Stimulated activated CD8-positive, alpha-beta memory T cell treated with anti-CD3 and anti-CD28 coated beads, Interleukin-15, amount 100 ng/mL, for 48 hours (primary cell): ENCODE data around the gene GINS2.

ENCODE experiments used
- DNase-seq, 2 donors: peaks; one replicate each; pipeline ENCODE4 v3.0.0-alpha.2; 2020; ENCODE audit warnings: low read depth in 2 of 2

The GINS2 gene

GRCh38 chr16:85689950-85690320, 1.2 kb upstream of the GINS2 start:
- DNase-seq: no peak

DNA sequence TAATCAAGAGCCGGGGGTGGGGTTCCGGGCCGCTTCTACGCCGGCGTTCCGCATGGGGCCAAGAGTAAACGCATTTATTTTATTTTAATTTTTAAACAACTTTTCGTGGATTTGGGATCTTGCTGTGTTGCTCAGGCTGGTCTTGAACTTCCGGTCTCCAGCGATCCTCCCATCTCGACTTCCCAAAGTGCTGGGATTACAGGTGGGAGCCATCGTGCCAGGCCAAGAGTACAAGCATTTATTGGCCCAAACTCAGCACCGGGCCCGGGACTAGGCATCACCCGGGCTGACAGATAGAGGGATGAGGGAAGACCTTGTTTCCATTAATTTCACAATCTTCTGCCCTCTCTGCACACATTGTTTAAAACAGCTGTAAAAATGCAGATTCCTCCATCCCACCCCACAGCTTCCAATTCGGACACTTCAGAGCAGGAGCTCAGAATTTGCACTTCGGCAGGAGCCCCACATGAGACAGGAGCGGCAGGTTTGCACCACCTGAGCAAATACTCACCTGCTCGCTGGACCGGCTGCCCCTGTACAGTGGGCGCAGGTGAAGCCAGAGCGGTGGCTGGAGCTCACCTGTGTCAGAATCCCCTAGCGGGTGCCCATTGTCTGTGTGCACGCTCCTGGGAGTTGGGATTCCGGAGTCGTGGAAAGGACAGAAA, 663 bp upstream of the GINS2 start:
- DNase-seq: no peak

- DNase-seq: peak in 1 of 2 donors; percentile 4
Observed at GRCh38 chr16:85687651-85688471, 893 bp downstream of the GINS2 start.

DNA sequence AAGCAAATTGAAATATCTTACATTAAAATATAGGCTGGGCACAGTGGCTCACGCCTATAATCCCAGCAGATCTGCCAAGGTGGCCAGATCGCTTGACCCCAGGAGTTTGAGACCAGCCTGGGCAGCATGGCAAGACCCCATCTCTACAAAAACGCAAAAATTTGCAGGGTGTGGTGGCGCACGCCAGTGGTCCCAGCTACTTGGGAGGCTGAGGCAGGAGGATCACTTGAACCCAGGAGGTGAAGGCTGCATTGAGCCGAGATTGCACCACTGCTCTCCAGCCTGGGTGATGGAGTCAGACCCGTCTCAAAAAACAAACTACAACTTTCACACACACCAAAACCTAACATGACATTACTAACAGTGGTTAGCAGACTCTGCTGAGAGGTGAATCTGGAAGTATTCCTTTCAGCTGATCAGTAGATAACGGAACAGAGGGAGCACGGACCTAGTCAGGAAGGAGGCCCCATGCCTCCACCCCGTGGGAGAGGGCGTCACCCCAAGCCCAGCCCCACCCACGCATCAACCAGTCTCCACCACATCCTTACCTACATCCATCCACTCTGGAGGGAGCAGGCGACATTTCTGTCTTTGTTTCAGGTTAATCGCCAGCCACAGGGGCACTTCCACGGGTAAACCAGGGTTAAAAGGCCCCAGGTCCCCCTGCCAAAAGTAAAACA, 1.7 kb downstream of the GINS2 start:
- peak in 1 of 2 donors; percentile 32 for DNase-seq

GRCh38 chr16:85685251-85685650, 3.5 kb downstream of the GINS2 start:
- no peak for DNase-seq

DNA sequence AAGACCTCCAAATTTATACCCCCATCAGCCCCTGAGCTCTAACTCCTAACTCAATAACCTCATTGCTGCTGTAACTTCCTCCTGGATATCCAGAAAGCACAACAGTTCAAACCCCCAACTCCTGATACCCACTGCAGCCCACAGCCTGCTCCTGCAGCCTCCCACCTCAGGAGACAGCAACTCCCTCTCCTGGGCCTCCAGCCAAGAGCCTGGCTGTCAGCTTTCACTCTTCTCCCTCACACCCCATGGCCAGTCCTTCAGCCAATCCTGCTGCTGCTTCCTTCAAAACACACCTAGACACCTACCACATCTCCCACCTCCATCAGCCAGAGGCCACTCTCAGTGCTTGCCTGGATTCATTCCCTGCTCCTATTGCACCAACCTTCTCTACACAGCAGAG, 5.4 kb downstream of the GINS2 start:
- DNase-seq: no peak

DNA sequence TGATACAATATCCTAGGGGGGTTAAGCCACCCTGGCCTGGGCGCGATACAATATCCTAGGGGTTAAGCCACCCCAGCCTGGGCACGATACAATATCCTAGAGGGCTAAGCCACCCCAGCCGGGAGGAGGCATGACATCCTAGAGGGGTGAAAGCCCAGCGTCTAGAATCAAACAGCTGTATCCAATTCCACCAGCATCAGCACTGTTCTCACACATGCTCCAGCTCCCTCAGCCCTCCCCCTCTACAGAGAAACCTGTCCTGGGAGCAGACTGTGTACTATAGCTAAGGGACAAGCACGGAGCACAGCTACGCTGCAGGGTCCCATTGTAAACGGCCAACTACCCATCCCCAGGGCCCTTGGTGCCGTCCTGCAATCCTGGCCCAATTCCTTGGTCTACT, 6.2 kb downstream of the GINS2 start:
- DNase-seq: no peak

GRCh38 chr16:85681255-85681654, 7.5 kb downstream of the GINS2 start:
- no peak for DNase-seq

DNA sequence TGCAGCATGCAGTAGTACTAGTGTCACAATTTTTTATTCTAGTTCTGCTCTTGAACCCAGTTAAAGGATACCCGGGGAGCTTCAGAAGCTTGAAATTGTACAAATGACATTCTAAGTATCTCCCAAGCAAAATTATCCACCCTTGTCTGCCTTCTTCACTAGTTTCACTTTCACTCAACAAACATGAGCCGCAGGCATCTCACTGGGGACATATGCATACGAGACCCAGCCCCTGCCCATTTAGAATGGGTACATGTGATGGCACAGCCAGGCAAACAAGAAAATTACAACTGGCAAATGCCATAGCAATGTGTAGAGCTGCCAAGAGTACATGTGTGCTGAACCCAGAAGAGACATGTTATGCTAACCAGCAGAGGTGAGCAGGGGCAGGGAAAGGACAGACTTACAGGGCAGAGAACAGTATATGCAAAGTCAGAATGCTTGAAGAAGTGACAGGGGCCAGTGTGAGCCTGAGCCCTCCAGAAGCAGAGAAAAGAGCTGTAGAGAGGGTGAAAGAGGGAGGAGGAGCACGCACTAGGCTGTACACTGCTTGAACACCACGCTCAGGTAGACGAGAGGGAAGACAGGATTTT, 8.3 kb downstream of the GINS2 start:
- DNase-seq: no peak

- DNase-seq: no peak
Observed at GRCh38 chr16:85679870-85680269, 8.9 kb downstream of the GINS2 start.

- no peak for DNase-seq
Observed at GRCh38 chr16:85678821-85679220, 9.9 kb downstream of the GINS2 start.

DNA sequence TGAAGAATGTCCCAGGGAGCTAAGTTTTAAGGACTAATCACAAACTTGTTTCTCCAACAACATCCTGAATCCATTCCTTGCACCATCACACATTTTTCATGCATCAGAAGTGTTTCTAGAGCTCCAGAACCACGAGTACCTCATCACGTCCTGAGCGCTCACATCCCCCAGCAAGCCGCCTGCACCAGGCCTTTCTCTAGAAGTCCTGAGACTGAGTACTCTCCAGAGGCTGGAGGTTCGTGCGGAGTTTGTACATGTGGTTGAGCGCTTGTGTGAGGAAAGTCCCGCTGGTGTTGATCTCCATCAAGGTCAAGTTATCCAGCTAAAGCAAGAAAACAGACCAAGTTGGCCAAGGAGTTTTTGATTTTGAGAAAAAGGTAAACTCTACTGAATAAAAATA, 10.7 kb downstream of the GINS2 start:
- DNase-seq: no peak

DNA sequence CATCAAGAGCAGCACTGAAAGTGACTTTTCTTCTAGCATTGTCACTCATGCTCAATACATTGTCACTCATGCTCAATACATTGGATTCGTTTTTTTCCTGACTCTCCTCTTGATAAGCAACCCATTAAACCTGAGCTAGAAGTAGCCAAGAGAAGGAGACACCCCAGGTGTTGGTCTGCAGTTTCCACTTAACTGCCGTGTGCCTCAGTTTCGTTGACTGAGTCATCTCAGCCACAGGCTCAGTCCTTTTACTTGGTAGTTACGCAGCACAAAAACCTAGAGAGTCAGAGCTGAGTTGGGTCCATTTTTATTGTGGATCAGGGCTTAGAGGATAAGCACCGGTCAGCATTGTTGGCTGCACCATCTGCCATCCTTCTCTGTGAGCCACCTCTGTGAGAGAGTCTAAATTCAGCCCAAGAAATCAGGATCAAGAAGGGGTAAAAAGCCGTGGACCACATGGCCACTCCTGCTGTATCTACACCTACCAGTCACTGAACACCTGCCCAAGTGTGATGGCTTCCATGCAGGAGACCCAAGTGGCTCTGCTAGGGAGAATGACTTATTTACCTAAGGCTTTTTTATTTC, 11.3 kb downstream of the GINS2 start:
- DNase-seq: no peak

GRCh38 chr16:85676466-85676865, 12.3 kb downstream of the GINS2 start:
- no peak for DNase-seq

DNA sequence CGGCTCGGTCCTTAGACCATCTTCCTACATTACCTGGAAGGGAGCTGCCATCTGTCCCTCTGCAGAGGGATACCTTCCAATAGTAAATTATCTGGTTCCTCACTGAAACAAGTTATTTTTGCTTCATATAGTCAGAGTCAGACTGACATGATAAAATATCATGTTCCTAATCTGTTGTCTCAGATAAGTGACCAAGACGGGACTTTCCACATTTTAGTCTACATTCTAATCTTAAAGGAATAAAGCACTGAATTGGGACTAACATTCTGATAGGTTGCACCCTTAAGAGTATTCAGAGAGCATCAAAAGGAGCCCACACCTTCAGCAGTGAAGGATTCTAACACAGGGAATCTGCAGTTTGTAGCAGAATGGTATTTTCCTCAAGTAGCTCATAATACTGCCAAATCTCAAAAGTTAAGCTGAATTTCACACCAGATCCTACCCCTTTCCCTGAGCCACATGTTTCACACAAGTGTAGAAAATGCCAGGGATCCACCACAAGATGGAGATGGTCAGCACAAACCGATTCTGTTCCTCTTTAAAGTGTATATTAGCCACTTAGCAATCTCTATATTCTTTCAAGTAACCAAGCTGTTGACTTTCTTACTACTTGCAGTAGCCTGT, 13.4 kb downstream of the GINS2 start:
- DNase-seq: no peak

DNA sequence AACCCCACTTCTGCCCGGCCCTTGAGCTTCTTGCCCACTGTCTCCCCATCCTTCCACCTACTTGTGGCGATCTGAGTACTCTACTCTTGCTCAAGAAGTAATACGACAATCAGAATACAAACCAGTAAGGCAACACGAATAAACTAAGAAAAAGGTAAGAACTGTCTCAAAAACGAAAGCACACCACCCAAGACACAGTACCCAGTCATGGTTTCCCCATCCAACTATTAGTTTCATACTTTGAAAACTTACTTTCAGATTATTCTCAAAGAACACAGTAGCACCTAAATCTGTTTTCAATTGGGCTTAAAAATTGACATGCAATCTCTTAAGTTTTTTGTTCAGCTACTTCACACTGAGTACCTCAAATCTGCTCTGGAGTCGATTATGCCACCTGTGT, 13.9 kb downstream of the GINS2 start:
- no peak for DNase-seq

GRCh38 chr16:85674418-85674755, 14.4 kb downstream of the GINS2 start:
- no peak for DNase-seq

DNA sequence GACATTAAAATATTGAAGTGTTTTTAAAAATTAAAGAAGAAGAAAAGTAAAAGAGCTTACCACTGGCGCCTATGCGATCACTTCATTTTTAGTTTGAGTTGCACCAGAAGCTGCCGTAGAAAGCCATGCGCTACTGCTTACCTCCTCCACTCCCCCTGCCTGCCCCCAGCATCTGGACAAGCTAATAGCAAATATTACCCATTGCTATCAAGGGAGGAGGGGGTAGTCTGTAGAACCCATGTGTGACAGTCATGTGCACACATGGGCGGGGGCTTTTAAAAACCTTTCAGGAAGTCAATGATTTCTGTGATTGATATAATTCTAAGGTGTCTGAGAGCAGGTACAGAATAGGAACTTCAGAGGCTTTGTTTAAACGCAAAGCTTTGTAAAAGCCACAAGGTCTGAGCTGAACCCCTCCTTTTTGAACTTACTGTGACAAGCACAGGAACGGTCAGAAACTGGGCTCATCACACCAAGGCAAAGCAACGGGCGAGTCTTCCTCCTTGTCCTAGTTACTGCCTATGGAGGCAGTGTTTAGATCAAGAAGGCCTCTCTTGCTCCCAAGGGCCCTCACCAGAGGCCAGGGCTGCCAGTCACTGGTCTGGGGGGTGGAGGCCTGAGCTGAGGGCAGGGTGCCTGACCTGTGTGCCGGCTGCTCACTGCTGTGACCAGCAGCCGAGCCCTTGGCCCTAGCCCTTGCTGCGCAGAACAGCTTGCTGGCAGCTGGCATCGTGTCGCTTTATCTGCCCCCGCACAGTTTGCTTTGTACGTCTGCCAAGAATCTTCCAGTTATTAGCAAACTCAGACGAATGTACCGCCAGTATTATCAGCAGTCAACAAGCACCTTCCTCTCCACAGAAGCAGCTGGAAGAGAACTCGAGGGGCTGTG, 15.0 kb downstream of the GINS2 start:
- DNase-seq: no peak

DNA sequence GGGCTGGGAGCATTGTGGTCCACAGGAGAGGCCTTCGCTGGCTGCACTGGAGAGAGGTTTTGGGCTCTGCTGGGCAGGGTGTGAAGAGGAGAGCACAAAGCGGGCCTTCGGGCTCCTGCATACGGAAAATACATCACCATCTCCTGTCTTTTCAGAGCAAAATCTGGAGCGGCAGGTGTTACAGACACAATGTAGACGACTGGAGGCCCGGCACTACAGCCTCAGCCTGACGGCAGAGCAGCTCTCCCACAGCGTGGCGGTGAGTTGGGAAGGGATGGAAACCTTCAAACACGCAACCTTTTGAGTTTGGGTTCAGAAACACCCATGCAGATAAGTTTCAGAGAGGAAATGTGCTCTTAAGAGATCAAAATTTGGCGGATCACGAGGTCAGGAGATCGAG, 17.9 kb downstream of the GINS2 start:
- no peak for DNase-seq

DNA sequence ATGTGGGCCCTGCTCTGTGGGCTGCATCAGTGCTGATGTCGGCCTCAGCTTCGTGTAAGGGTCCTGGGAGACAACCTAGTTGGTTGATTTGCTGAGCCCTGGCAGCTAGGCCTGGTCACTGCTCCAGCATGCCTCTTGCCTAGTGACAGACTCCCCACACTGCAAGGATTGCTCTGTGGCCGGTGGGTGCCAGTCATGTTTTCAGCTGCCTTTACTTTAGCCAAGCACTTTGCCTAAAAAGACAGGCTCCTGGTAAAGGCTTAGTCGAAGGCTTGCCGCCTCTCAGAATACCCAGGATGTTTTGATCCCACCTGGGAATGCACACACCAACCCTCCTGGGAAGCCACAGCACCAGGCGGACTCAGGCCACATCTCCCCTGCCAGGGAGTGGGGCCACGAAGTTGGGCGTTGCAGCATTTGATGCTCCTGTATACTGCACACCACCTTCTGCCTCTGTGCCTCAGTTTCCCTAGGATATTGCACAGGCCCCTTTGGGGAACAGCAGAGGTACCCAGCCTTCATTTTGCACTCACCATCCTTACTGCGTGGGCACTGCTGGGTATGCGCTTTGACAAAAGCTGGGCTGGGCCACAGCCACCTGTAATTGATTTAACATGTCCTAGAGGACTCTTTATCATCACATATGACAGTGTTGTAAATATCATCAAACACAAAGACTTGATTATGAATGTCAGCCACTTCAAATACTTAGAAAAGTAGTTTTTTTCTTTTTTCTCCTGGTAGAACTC, 19.9 kb downstream of the GINS2 start:
- no peak for DNase-seq
